Esophagus muscularis mucosa (tissue), 4 donors: ENCODE data around the gene GIMAP2. TPM values are rescaled to one million over a fixed set of nuclear protein-coding genes. Genes with fewer than 3 reads are reported as not detected.
"Not testable (repeated sequence)": the region's sequence is repeated elsewhere in the genome, so short reads cannot be mapped to it uniquely, and the experiment has no call there.

ENCODE experiments used
- DNase-seq: peaks from one replicate; pipeline ENCODE4 v3.0.0-alpha.2; 2017; ENCODE audit errors: extremely low spot score
- H3K27ac ChIP-seq, 4 donors: fragments of 200-600 bp; sonication (generic); replicated peaks in 1 of 4; 1 replicate in 3 of 4; 2 replicates in 1 of 4; pipeline ENCODE4 v1.5.1; 2016 to 2019; ENCODE audit warnings: mild to moderate bottlenecking in 1 of 4
- H3K27me3 ChIP-seq, 4 donors: fragments of 200-600 bp; sonication (generic); one replicate each; pipeline versions ENCODE4 v1.5.1 to v1.6.0; 2016 to 2019
- H3K36me3 ChIP-seq, 4 donors: fragments of 200-600 bp; sonication (generic); one replicate each; pipeline ENCODE4 v1.5.1; 2016 to 2019
- H3K4me1 ChIP-seq, 4 donors: fragments of 200-600 bp; sonication (generic); one replicate each; pipeline ENCODE4 v1.5.1; 2016 to 2019
- H3K4me3 ChIP-seq, 4 donors: fragments of 200-600 bp; sonication (generic); 1 replicate in 2 of 4; 2 replicates in 2 of 4; pipeline ENCODE4 v1.5.1; 2016 to 2019; ENCODE audit warnings: mild to moderate bottlenecking in 4 of 4, moderate library complexity in 1 of 4
- H3K9me3 ChIP-seq, 4 donors: fragments of 200-600 bp; sonication (generic); 1 replicate in 3 of 4; 2 replicates in 1 of 4; pipeline ENCODE4 v1.5.1; 2016 to 2019
- EP300 ChIP-seq: sonication (generic); formaldehyde crosslinking; IDR thresholded peaks from one replicate; pipeline ENCODE4 v1.6.1; 2017; ENCODE audit warnings: antibody characterized with exemption
- POLR2A ChIP-seq: fragments of 450-650 bp; IDR thresholded peaks from one replicate; pipeline ENCODE4 v1.6.1; 2017; ENCODE audit warnings: antibody characterized with exemption, moderate library complexity, mild to moderate bottlenecking, low read depth
- POLR2AphosphoS5 ChIP-seq, 2 donors: sonication (generic); formaldehyde crosslinking; IDR thresholded peaks; one replicate each; pipeline ENCODE4 v1.6.1; 2017; ENCODE audit warnings: antibody characterized with exemption in 2 of 2
- WGBS: methylation state at CpG from one replicate; pipeline ENCODE4 v1.1.5; 2018; 5-methylcytosine and 5-hydroxymethylcytosine counted together
- intact Hi-C: fragments of 100-400 bp; cut with DNase I; formaldehyde crosslinking; loops from one replicate; pipeline ENCODE4 v1.15.1; 2023
- total RNA-seq, 4 donors: library from RNA; depleted of rRNA; stranded (reverse); fragments of >200 nt; gene quantifications; one replicate each; pipeline versions ENCODE4 v1.1.0 to v1.2.1, GENCODE V29; 2016
- TF ChIP-seq, protein P1 (sequence below), 3 experiments: fragments of 200-600 bp in 2 of 3; fragments of 450-650 bp in 1 of 3; sonication (generic) in 2 of 3; IDR thresholded peaks; one replicate each; pipeline ENCODE4 v1.5.1; 2017 to 2019; ENCODE audit warnings: antibody characterized with exemption in 3 of 3, mild to moderate bottlenecking in 2 of 3, moderate library complexity in 1 of 3

The GIMAP2 gene
- total RNA-seq, 4 donors from 2014 or later, result 5.4 to 9.7 (median 6.5) TPM

- Histone ChIP-seq H3K27ac (no peak overlapping the region), H3K9me3 (peaks cover 0 to 7% (median 0%) of the 10 kb centered on the region in 4 donors), H3K27me3 (peaks cover 0 to 4% (median 0%) of the 10 kb centered on the region in 4 donors), H3K4me3 (no peak overlapping the region), H3K4me1 (no peaks in the 10 kb centered on the region), H3K36me3 (no peaks in the 10 kb centered on the region)
- TF ChIP-seq EP300, result no peak
- no peak for TF ChIP-seq POLR2A
- TF ChIP-seq POLR2AphosphoS5 (IDR thresholded peaks at IDR 0.05), result no peak
- TF ChIP-seq, protein P1, sequence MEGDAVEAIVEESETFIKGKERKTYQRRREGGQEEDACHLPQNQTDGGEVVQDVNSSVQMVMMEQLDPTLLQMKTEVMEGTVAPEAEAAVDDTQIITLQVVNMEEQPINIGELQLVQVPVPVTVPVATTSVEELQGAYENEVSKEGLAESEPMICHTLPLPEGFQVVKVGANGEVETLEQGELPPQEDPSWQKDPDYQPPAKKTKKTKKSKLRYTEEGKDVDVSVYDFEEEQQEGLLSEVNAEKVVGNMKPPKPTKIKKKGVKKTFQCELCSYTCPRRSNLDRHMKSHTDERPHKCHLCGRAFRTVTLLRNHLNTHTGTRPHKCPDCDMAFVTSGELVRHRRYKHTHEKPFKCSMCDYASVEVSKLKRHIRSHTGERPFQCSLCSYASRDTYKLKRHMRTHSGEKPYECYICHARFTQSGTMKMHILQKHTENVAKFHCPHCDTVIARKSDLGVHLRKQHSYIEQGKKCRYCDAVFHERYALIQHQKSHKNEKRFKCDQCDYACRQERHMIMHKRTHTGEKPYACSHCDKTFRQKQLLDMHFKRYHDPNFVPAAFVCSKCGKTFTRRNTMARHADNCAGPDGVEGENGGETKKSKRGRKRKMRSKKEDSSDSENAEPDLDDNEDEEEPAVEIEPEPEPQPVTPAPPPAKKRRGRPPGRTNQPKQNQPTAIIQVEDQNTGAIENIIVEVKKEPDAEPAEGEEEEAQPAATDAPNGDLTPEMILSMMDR (IDR thresholded peaks at IDR 0.05), result no peak
- intact Hi-C loops, result no loop called here
- 73% methylated on average over 4 of the region's 4 CpGs for WGBS
- DNase-seq, result no peak
Observed at GRCh38 chr7:150660939-150661613, 24.4 kb upstream of the GIMAP2 start.

DNA sequence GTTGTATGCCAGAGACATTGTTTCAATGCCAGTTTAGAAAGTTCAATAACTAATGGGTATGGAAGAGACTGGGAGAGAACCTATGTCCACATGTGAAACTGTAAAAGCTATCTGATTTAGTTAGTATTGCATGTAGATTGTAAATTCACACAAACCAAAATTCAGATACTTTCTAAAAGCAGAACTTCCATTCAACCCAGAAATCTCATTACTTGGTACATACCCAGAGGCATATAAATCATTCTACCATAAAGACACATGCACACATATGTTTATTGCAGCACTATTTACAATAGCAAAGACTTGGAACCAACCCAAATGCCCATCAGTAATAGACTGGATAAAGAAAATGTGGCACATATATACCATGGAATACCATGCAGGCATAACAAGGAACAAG is 22.7 kb upstream of the GIMAP2 start:
- DNase-seq, H3K27me3 ChIP-seq, H3K4me1 ChIP-seq, H3K4me3 ChIP-seq, H3K27ac ChIP-seq, H3K9me3 ChIP-seq, H3K36me3 ChIP-seq, intact Hi-C loops: not testable (repeated sequence)

- H3K4me3 ChIP-seq, result no peak overlapping the region
- WGBS, result 81% methylated on average over 4 of the region's 4 CpGs
- no peaks in the 10 kb centered on the region for H3K36me3 ChIP-seq
- intact Hi-C loops, result no loop called here
- no peak for DNase-seq
- H3K4me1 ChIP-seq, result no peaks in the 10 kb centered on the region
- peaks cover 0 to 6% (median 2%) of the 10 kb centered on the region in 4 donors for H3K9me3 ChIP-seq
- no peaks in the 10 kb centered on the region for H3K27me3 ChIP-seq
- H3K27ac ChIP-seq, result no peak overlapping the region
- TF ChIP-seq POLR2AphosphoS5 (IDR thresholded peaks at IDR 0.05) (no peak), EP300 (no peak), POLR2A (no peak)
- TF ChIP-seq, protein P1 (IDR thresholded peaks at IDR 0.05), result no peak
Observed at GRCh38 chr7:150663802-150664494, 21.6 kb upstream of the GIMAP2 start.

GRCh38 chr7:150665089-150665748 is 20.3 kb upstream of the GIMAP2 start:
- WGBS, result 88% methylated on average over 8 of the region's 9 CpGs
- Histone ChIP-seq H3K27ac (no peak overlapping the region), H3K4me1 (no peaks in the 10 kb centered on the region), H3K4me3 (no peak overlapping the region), H3K27me3 (no peaks in the 10 kb centered on the region), H3K36me3 (no peaks in the 10 kb centered on the region), H3K9me3 (peaks cover 0 to 7% (median 2%) of the 10 kb centered on the region in 4 donors)
- intact Hi-C loops, result no loop called here
- TF ChIP-seq POLR2A, result no peak
- no peak for TF ChIP-seq POLR2AphosphoS5 (IDR thresholded peaks at IDR 0.05)
- TF ChIP-seq EP300, result no peak
- TF ChIP-seq, protein P1 (IDR thresholded peaks at IDR 0.05), result no peak
- DNase-seq, result no peak

- no peak overlapping the region for H3K4me3 ChIP-seq
- intact Hi-C loops, result no loop called here
- peaks cover 0 to 7% (median 2%) of the 10 kb centered on the region in 4 donors for H3K9me3 ChIP-seq
- no peak for DNase-seq
- no peak for TF ChIP-seq POLR2AphosphoS5 (IDR thresholded peaks at IDR 0.05)
- TF ChIP-seq, protein P1 (IDR thresholded peaks at IDR 0.05), result no peak
- TF ChIP-seq EP300, result no peak
- TF ChIP-seq POLR2A, result no peak
- no peaks in the 10 kb centered on the region for H3K36me3 ChIP-seq
- no peaks in the 10 kb centered on the region for H3K27me3 ChIP-seq
- WGBS, result 90% methylated on average over 2 of the region's 2 CpGs
- no peak overlapping the region for H3K27ac ChIP-seq
- H3K4me1 ChIP-seq, result no peaks in the 10 kb centered on the region
Observed at GRCh38 chr7:150665896-150666295, 19.6 kb upstream of the GIMAP2 start.
